K562 (cell line): ENCODE measurements around the gene BMI1. TPM values are rescaled to one million over a fixed set of nuclear protein-coding genes. Genes with fewer than 3 reads are reported as not detected.
"Not testable (repeated sequence)": the region's sequence is repeated elsewhere in the genome, so short reads cannot be mapped to it uniquely, and the experiment has no call there.

ENCODE experiments used
- ATAC-seq: fragments of 200-7000 bp; cut with Tn5 transposase; 3 replicates; pipeline ENCODE4 v1.9.1; 2020; ENCODE audit warnings: moderate library complexity
- BruUV-seq: library from RNA; stranded (reverse); fragments of 400-500 nt; replicated peaks from 2 replicates; lab custom pipeline; 2021; lab: Mats Ljungman, UMichigan
- CTCF ChIA-PET: fragments of 300-600 bp; formaldehyde crosslinking; extraction: SDS; loops from one replicate; lab custom pipeline; 2021; ENCODE audit warnings: low intra/inter-chr PET ratio; lab: Yijun Ruan, JAX
- POLR2A ChIA-PET: fragments of 300-600, 350-650 bp; sonication (Branson Sonifier 250); formaldehyde crosslinking; extraction: SDS; loops from one replicate; lab custom pipeline; 2021; ENCODE audit warnings: antibody characterized with exemption, inconsistent platforms; lab: Yijun Ruan, JAX
- DNase-seq, 4 experiments: peaks; one replicate each; pipeline versions ENCODE4 v3.0.0 to v3.0.0-alpha.2; 2011 to 2018; ENCODE audit warnings: low spot score in 3 of 4, mixed read lengths in 3 of 4; ENCODE audit errors: extremely low read depth in 1 of 4
- FAIRE-seq: peaks from 2 replicates; lab custom pipeline; 2011; peaks lifted over from hg19 to GRCh38; lab: Jason Lieb, UNC
- H2AFZ ChIP-seq: 2 replicates; pipeline ENCODE4 v1.6.0; 2011; ENCODE audit warnings: low read depth, low read length, control low read depth, inconsistent platforms
- H3K27ac ChIP-seq: fragments of 200-600 bp; 3 replicates; pipeline ENCODE4 v1.8.0; 2011; ENCODE audit warnings: low read depth, mild to moderate bottlenecking, control low read depth, inconsistent platforms, low read length, moderate library complexity, mixed read lengths; ENCODE audit errors: extremely low read depth
- H3K27me3 ChIP-seq, 2 experiments: fragments of 300-600 bp in 1 of 2; 2 replicates in 1 of 2; 3 replicates in 1 of 2; pipeline versions ENCODE4 v1.6.0 to v1.8.0; 2011; ENCODE audit warnings: inconsistent platforms in 2 of 2, low read length in 2 of 2, mild to moderate bottlenecking in 1 of 2, mixed read lengths in 1 of 2, moderate library complexity in 1 of 2; ENCODE audit not compliant: control insufficient read depth in 2 of 2, insufficient read depth in 2 of 2
- H3K36me3 ChIP-seq: fragments of 300-600 bp; 3 replicates; pipeline ENCODE4 v1.8.0; 2011; ENCODE audit warnings: mild to moderate bottlenecking, low read length, inconsistent platforms; ENCODE audit not compliant: control insufficient read depth, insufficient read depth
- H3K4me1 ChIP-seq, 2 experiments: fragments of 200-600 bp in 1 of 2; replicated peaks in 1 of 2; 2 replicates in 1 of 2; 3 replicates in 1 of 2; pipeline versions ENCODE4 v1.5.1 to v1.8.0; 2011; ENCODE audit warnings: inconsistent platforms in 2 of 2, low read length in 2 of 2, mild to moderate bottlenecking in 1 of 2, mixed read lengths in 1 of 2, moderate library complexity in 1 of 2; ENCODE audit not compliant: control insufficient read depth in 2 of 2, insufficient read depth in 2 of 2
- H3K4me2 ChIP-seq: 2 replicates; pipeline ENCODE4 v1.6.1; 2011; ENCODE audit warnings: low read length, control low read depth, inconsistent platforms, mixed read lengths; ENCODE audit not compliant: insufficient read depth
- H3K4me3 ChIP-seq: fragments of 200-600 bp; sonication (generic), shearing (Covaris generic); 2 replicates; pipeline ENCODE4 v1.5.1; 2016; ENCODE audit warnings: control low read depth, inconsistent platforms
- H3K79me2 ChIP-seq: fragments of 200-600 bp; 3 replicates; pipeline ENCODE4 v1.8.0; 2011; ENCODE audit warnings: low read length, inconsistent platforms; ENCODE audit not compliant: control insufficient read depth, insufficient read depth
- H3K9ac ChIP-seq, 2 experiments: 2 replicates each; pipeline versions ENCODE4 v1.6.0 to v1.6.1; 2011; ENCODE audit warnings: low read depth in 2 of 2, low read length in 2 of 2, control low read depth in 1 of 2, inconsistent platforms in 1 of 2, mild to moderate bottlenecking in 1 of 2, mixed read lengths in 1 of 2; ENCODE audit not compliant: insufficient read depth in 1 of 2
- H3K9me1 ChIP-seq: one replicate; pipeline ENCODE4 v1.6.0; 2011; ENCODE audit warnings: inconsistent platforms, mild to moderate bottlenecking, low read length, moderate library complexity; ENCODE audit not compliant: control insufficient read depth, insufficient read depth
- H3K9me3 ChIP-seq: replicated peaks from 2 replicates; pipeline ENCODE4 v1.5.1; 2011; ENCODE audit warnings: low read depth, low read length, inconsistent platforms; ENCODE audit not compliant: control insufficient read depth, insufficient read depth
- H4K20me1 ChIP-seq: replicated peaks from 2 replicates; pipeline ENCODE4 v1.6.1; 2011; ENCODE audit warnings: low read length, inconsistent platforms, mixed read lengths; ENCODE audit not compliant: control insufficient read depth, insufficient read depth
- ADNP ChIP-seq: fragments of 200-800 bp; sonication (Bioruptor generic); IDR thresholded peaks from 2 replicates; pipeline ENCODE4 v1.6.1; 2016; ENCODE audit warnings: missing genetic modification characterization, missing compliant biosample characterization
- C11orf30 ChIP-seq: fragments of 450-650 bp; IDR thresholded peaks from 2 replicates; pipeline ENCODE4 v1.6.1; 2016; ENCODE audit warnings: low read depth, mild to moderate bottlenecking
- CC2D1A ChIP-seq: fragments of 450-650 bp; IDR thresholded peaks from 2 replicates; pipeline ENCODE4 v1.6.1; 2017; ENCODE audit warnings: mild to moderate bottlenecking
- DMBX1 ChIP-seq: fragments of 250-450 bp; sonication (Bioruptor Pico); IDR thresholded peaks from 2 replicates; pipeline ENCODE4 v1.8.0; 2022; ENCODE audit warnings: inconsistent platforms, mild to moderate bottlenecking, moderate library complexity, borderline replicate concordance
- EGR1 ChIP-seq: fragments of 450-650 bp; conservative IDR thresholded peaks from 2 replicates; pipeline ENCODE4 v1.6.1; 2017; ENCODE audit warnings: mild to moderate bottlenecking
- FIP1L1 ChIP-seq: fragments of 200-400 bp; formaldehyde crosslinking; IDR thresholded peaks from 2 replicates; pipeline ENCODE4 v1.6.1; 2018; ENCODE audit warnings: mild to moderate bottlenecking, low read depth, low read length; ENCODE audit not compliant: poor library complexity, severe bottlenecking
- SIN3B ChIP-seq: fragments of 450-650 bp; IDR thresholded peaks from 2 replicates; pipeline ENCODE4 v1.6.1; 2017; ENCODE audit warnings: low read depth, mild to moderate bottlenecking, moderate library complexity
- WGBS: fragments of 100-300 bp; shearing (Covaris generic); methylation state at CpG from one replicate; pipeline ENCODE4 v1.1.6; 2016; ENCODE audit warnings: low coverage, mixed read lengths; ENCODE audit not compliant: insufficient coverage; ENCODE audit errors: missing lambda C conversion rate; 5-methylcytosine and 5-hydroxymethylcytosine counted together
- in situ Hi-C: fragments of 300-500 bp; cut with MboI; formaldehyde crosslinking; loops from 4 replicates; pipeline ENCODE4 v1.15.0; 2018; ENCODE audit warnings: inconsistent platforms, mixed read lengths
- intact Hi-C: fragments of 100-400 bp; cut with micrococcal nuclease; formaldehyde crosslinking; loops from 2 replicates; pipeline ENCODE4 v1.14.2; 2022
- polyA plus RNA-seq, 8 experiments: library from polyadenylated mRNA; depleted of rRNA in 4 of 8; stranded (reverse) in 5 of 8; unstranded in 3 of 8; fragments of >200 nt; fragmentation: Nextera tagmentation in 2 of 8; fragmentation: Illumina TruSeq in 1 of 8; extraction: Ambion mirVana in 2 of 8; extraction: Trizol in 1 of 8; gene quantifications; 2 replicates each; pipeline versions ENCODE4 v1.2.1 to v1.2.3, GENCODE V29; 2011 to 2014; ENCODE audit warnings: inconsistent platforms in 1 of 8, missing spikeins in 1 of 8
- total RNA-seq, 7 experiments: library from RNA; depleted of rRNA in 6 of 7; stranded (reverse); fragments of >200 nt in 6 of 7; fragmentation: Illumina TruSeq in 2 of 7; extraction: Trizol in 2 of 7; gene quantifications; 2 replicates each; pipeline versions ENCODE4 v1.2.1 to v1.2.3, GENCODE V29; 2011 to 2021; ENCODE audit warnings: low replicate concordance in 1 of 7
- TF ChIP-seq, protein P1 (sequence below): fragments of 200-800 bp; sonication (Bioruptor generic); IDR thresholded peaks from 2 replicates; pipeline ENCODE4 v1.6.1; 2017; ENCODE audit warnings: missing genetic modification characterization, missing compliant biosample characterization
- TF ChIP-seq, protein P2 (sequence below), 2 experiments: fragments of 450-650 bp; IDR thresholded peaks; 2 replicates each; pipeline ENCODE4 v1.6.1; 2018; ENCODE audit warnings: mild to moderate bottlenecking in 2 of 2, low read depth in 1 of 2; ENCODE audit not compliant: partially characterized antibody in 2 of 2

BMI1 gene
- total and polyA plus RNA-seq, 9 of the 15 experiments (the other 6 are each of a cell fraction or from before 2014, with no cell fraction given): 21.4 to 103 (median 70.8) TPM

DNA sequence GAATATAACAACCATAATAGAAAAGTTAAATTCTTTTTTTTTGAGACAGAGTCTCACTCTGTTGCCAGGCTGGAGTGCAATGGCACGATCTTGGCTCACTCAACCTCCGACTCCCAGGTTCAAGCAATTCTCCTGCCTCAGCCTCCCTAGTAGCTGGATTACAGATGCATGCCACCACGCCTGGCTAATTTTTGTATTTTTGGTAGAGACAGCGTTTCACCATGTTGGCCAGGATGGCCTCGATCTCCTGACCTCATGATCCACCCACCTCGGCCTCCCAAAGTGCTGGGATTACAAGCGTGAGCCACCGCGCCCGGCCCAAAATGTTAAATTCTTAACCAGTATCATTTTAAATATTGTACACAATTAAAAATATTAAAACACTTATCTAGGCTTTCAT is 10.9 kb upstream of the BMI1 start:
- H4K20me1 ChIP-seq, H3K36me3 ChIP-seq, BruUV-seq, H3K79me2 ChIP-seq, DNase-seq, ATAC-seq, CTCF ChIA-PET, H3K27me3 ChIP-seq, H3K4me2 ChIP-seq, H3K9me3 ChIP-seq, in situ Hi-C loops, FAIRE-seq, H3K4me3 ChIP-seq, H3K9me1 ChIP-seq: not testable (repeated sequence)
- POLR2A ChIA-PET: interaction anchor here (0.9 kb wide), 1 partner anchor 13 kb away, joined by 5 read pairs; no protein-coding TSS in a partner anchor
- Histone ChIP-seq H2AFZ (peak overlapping the region; percentile 86), H3K27ac (0 out of 3 replicates have a peak overlapping the region, but pooled peaks have one; percentile 47), H3K4me1 (peaks cover 0 to 10% of the 10 kb centered on the region in 2 experiments; a peak in 3 of 5 replicates), H3K9ac (peak overlapping the region in 1 of 2 experiments; percentile 47; a peak in 1 of 4 replicates)
- intact Hi-C loops: loop anchor here (10.0 kb wide), 1 partner anchor 745 kb away; no protein-coding TSS in a partner anchor
- TF ChIP-seq ADNP (tag): peak; percentile 65
- peak; percentile 58; the same call in 1 of the 2 replicates for TF ChIP-seq CC2D1A
- TF ChIP-seq DMBX1 (CRISPR knock-in tag): 0 out of 2 replicates have a peak, but pooled peaks have one; percentile 28
- 0 out of 2 replicates have a peak, but pooled peaks have one; percentile 9 for TF ChIP-seq EGR1
- WGBS: 86% methylated on average over 10 of the region's 10 CpGs

DNA sequence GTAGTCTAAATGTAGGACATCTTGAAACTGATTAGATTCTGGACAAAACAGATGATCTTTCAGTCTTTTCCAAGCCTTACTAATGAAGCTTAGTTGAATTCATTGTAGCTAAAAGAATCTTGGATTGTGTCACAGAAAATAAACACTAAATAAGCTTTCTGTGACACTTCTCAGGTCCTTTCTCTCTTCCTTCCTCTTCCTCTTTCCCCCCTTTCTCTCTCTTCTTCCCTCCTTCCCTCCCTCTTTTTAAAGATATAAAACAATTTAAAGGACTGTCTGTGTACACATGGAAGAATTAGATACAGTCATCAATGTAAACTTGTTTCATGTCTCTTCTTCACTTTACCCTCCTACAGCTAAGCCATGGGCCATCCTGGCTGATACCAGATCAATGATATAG is 10.0 kb upstream of the BMI1 start:
- DNase-seq (no peak), FAIRE-seq (no peak), ATAC-seq (peak; percentile 3)
- Histone ChIP-seq H3K9me1 (no peaks in the 10 kb centered on the region), H3K4me2 (peak overlapping the region; percentile 17; the same call in 1 of the 2 replicates), H3K9ac (peak overlapping the region in 1 of 2 experiments; percentile 47; a peak in 2 of 4 replicates), H3K79me2 (peaks cover 11% of the 10 kb centered on the region; the same call in 2 of the 3 replicates), H3K9me3 (no peaks in the 10 kb centered on the region), H3K4me1 (peaks cover 3 to 10% of the 10 kb centered on the region in 2 experiments; a peak in 4 of 5 replicates), H3K27ac (peak overlapping the region; percentile 47; the same call in 2 of the 3 replicates), H3K36me3 (no peaks in the 10 kb centered on the region; the same call in 2 of the 3 replicates), H3K4me3 (no peak overlapping the region), H4K20me1 (no peaks in the 10 kb centered on the region), H2AFZ (peak overlapping the region; percentile 86), H3K27me3 (no peaks in the 10 kb centered on the region)
- intact Hi-C loops: loop anchor here (10.0 kb wide), 1 partner anchor 744 kb away; no protein-coding TSS in a partner anchor
- in situ Hi-C loops: no loop called here
- CTCF ChIA-PET: no interaction called here
- POLR2A ChIA-PET: interaction anchor here (0.8 kb wide), 1 partner anchor 1176 kb away, joined by 3 read pairs; no protein-coding TSS in a partner anchor
- no TSS peak for BruUV-seq
- TF ChIP-seq, protein P1, sequence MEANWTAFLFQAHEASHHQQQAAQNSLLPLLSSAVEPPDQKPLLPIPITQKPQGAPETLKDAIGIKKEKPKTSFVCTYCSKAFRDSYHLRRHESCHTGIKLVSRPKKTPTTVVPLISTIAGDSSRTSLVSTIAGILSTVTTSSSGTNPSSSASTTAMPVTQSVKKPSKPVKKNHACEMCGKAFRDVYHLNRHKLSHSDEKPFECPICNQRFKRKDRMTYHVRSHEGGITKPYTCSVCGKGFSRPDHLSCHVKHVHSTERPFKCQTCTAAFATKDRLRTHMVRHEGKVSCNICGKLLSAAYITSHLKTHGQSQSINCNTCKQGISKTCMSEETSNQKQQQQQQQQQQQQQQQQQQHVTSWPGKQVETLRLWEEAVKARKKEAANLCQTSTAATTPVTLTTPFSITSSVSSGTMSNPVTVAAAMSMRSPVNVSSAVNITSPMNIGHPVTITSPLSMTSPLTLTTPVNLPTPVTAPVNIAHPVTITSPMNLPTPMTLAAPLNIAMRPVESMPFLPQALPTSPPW (CRISPR knock-in tag): no peak
- TF ChIP-seq SIN3B (no peak), FIP1L1 (no peak), C11orf30 (no peak)
- TF ChIP-seq, protein P2, sequence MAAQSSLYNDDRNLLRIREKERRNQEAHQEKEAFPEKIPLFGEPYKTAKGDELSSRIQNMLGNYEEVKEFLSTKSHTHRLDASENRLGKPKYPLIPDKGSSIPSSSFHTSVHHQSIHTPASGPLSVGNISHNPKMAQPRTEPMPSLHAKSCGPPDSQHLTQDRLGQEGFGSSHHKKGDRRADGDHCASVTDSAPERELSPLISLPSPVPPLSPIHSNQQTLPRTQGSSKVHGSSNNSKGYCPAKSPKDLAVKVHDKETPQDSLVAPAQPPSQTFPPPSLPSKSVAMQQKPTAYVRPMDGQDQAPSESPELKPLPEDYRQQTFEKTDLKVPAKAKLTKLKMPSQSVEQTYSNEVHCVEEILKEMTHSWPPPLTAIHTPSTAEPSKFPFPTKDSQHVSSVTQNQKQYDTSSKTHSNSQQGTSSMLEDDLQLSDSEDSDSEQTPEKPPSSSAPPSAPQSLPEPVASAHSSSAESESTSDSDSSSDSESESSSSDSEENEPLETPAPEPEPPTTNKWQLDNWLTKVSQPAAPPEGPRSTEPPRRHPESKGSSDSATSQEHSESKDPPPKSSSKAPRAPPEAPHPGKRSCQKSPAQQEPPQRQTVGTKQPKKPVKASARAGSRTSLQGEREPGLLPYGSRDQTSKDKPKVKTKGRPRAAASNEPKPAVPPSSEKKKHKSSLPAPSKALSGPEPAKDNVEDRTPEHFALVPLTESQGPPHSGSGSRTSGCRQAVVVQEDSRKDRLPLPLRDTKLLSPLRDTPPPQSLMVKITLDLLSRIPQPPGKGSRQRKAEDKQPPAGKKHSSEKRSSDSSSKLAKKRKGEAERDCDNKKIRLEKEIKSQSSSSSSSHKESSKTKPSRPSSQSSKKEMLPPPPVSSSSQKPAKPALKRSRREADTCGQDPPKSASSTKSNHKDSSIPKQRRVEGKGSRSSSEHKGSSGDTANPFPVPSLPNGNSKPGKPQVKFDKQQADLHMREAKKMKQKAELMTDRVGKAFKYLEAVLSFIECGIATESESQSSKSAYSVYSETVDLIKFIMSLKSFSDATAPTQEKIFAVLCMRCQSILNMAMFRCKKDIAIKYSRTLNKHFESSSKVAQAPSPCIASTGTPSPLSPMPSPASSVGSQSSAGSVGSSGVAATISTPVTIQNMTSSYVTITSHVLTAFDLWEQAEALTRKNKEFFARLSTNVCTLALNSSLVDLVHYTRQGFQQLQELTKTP (IDR thresholded peaks at IDR 0.05; ENCODE audit: low read depth in 1 of 2, partially characterized antibody in 2 of 2): no peak
